H1 (cell line): ENCODE measurements around the gene CSF2RB. TPM values are rescaled to one million over a fixed set of nuclear protein-coding genes. Genes with fewer than 3 reads are reported as not detected.

Source experiments
- CTCF ChIA-PET: fragments of 300-600 bp; sonication (Branson Sonifier 250); formaldehyde crosslinking; loops from one replicate; lab custom pipeline; 2021; ENCODE audit not compliant: partially characterized antibody; lab: Charles Lee
- POLR2A ChIA-PET: fragments of 300-600 bp; sonication (Branson Sonifier 250); formaldehyde crosslinking; loops from one replicate; lab custom pipeline; 2021; ENCODE audit warnings: inconsistent platforms; ENCODE audit not compliant: partially characterized antibody; lab: Charles Lee
- DNase-seq, 2 experiments: peaks; one replicate each; pipeline versions ENCODE4 v3.0.0 to v3.0.0-alpha.2; 2010 to 2022; ENCODE audit warnings: low spot score in 2 of 2, low read depth in 1 of 2, mixed read lengths in 1 of 2
- FAIRE-seq: peaks from 2 replicates; lab custom pipeline; 2011; peaks lifted over from hg19 to GRCh38; lab: Jason Lieb, UNC
- H2AFZ ChIP-seq: 2 replicates; pipeline ENCODE4 v1.8.1; 2012; ENCODE audit warnings: low read length, inconsistent platforms
- H2AK5ac ChIP-seq: 2 replicates; pipeline ENCODE4 v1.6.1; 2013; ENCODE audit warnings: low read depth, low read length
- H2BK120ac ChIP-seq: replicated peaks from 2 replicates; pipeline ENCODE3; 2013; ENCODE audit warnings: low read depth, low read length, inconsistent platforms
- H2BK12ac ChIP-seq: 2 replicates; pipeline ENCODE4 v1.6.1; 2013; ENCODE audit warnings: low read depth, low read length
- H2BK15ac ChIP-seq: 2 replicates; pipeline ENCODE4 v1.6.1; 2013; ENCODE audit warnings: low read length
- H2BK20ac ChIP-seq: 2 replicates; pipeline ENCODE4 v1.6.1; 2013; ENCODE audit warnings: low read length
- H2BK5ac ChIP-seq: 2 replicates; pipeline ENCODE4 v1.6.1; 2013; ENCODE audit warnings: low read depth, low read length
- H3K14ac ChIP-seq: 2 replicates; pipeline ENCODE4 v1.6.1; 2013; ENCODE audit warnings: inconsistent platforms; ENCODE audit not compliant: insufficient read length
- H3K18ac ChIP-seq: 2 replicates; pipeline ENCODE4 v1.6.1; 2013; ENCODE audit warnings: low read length; ENCODE audit errors: extremely low read depth
- H3K23ac ChIP-seq: 2 replicates; pipeline ENCODE4 v1.6.1; 2013; ENCODE audit warnings: inconsistent platforms; ENCODE audit not compliant: insufficient read length
- H3K23me2 ChIP-seq: 2 replicates; pipeline ENCODE4 v1.6.1; 2013; ENCODE audit warnings: low read depth, low read length
- H3K27ac ChIP-seq: 2 replicates; pipeline ENCODE4 v1.6.1; 2011; ENCODE audit warnings: low read depth, low read length, inconsistent platforms
- H3K27me3 ChIP-seq, 4 experiments: replicated peaks in 1 of 4; 1 replicate in 1 of 4; 2 replicates in 3 of 4; pipeline versions ENCODE4 v1.6.1 to v1.8.1; 2011 to 2013; ENCODE audit warnings: low read length in 3 of 4, mild to moderate bottlenecking in 3 of 4, inconsistent platforms in 2 of 4, mixed read lengths in 2 of 4, moderate library complexity in 1 of 4; ENCODE audit not compliant: control insufficient read depth in 3 of 4, insufficient read depth in 3 of 4; ENCODE audit errors: extremely low read depth in 1 of 4
- H3K36me3 ChIP-seq, 4 experiments: 2 replicates each; pipeline versions ENCODE4 v1.6.1 to v1.8.1; 2011 to 2013; ENCODE audit warnings: mild to moderate bottlenecking in 4 of 4, low read length in 3 of 4, moderate library complexity in 2 of 4, control low read depth in 1 of 4, inconsistent platforms in 1 of 4; ENCODE audit not compliant: insufficient read depth in 4 of 4, control insufficient read depth in 2 of 4
- H3K4ac ChIP-seq: replicated peaks from 2 replicates; pipeline ENCODE3; 2013; ENCODE audit warnings: low read length, low read depth, mixed read lengths, inconsistent platforms; ENCODE audit not compliant: insufficient read length
- H3K4me1 ChIP-seq, 4 experiments: replicated peaks in 1 of 4; 1 replicate in 1 of 4; 2 replicates in 3 of 4; pipeline versions ENCODE4 v1.6.1 to v1.8.1; 2011 to 2013; ENCODE audit warnings: low read length in 3 of 4, inconsistent platforms in 2 of 4, mixed read lengths in 1 of 4; ENCODE audit not compliant: insufficient read depth in 4 of 4, control insufficient read depth in 3 of 4
- H3K4me2 ChIP-seq, 2 experiments: 2 replicates each; pipeline versions ENCODE4 v1.6.1 to v1.8.1; 2011 to 2013; ENCODE audit warnings: low read depth in 2 of 2, low read length in 2 of 2, control low read depth in 1 of 2, inconsistent platforms in 1 of 2, mild to moderate bottlenecking in 1 of 2; ENCODE audit not compliant: insufficient read depth in 1 of 2
- H3K4me3 ChIP-seq, 4 experiments: fragments of 200-600, 300-600 bp in 1 of 4; sonication (generic), shearing (Covaris generic), sonication (Bioruptor Twin) in 1 of 4; 2 replicates each; pipeline versions ENCODE4 v1.5.1 to v1.8.1; 2011 to 2016; ENCODE audit warnings: low read length in 4 of 4, low read depth in 3 of 4, control low read depth in 2 of 4, inconsistent platforms in 2 of 4, mild to moderate bottlenecking in 2 of 4, mixed read lengths in 1 of 4, moderate library complexity in 1 of 4; ENCODE audit not compliant: insufficient read depth in 2 of 4; ENCODE audit errors: extremely low read depth in 1 of 4
- H3K56ac ChIP-seq: replicated peaks from 2 replicates; pipeline ENCODE3; 2013; ENCODE audit warnings: low read depth, mild to moderate bottlenecking, mixed read lengths, low read length, inconsistent platforms; ENCODE audit not compliant: insufficient read length
- H3K79me1 ChIP-seq: 2 replicates; pipeline ENCODE4 v1.6.1; 2013; ENCODE audit warnings: low read depth, low read length, control low read depth
- H3K79me2 ChIP-seq, 2 experiments: 2 replicates each; pipeline versions ENCODE4 v1.6.1 to v1.8.1; 2012 to 2013; ENCODE audit warnings: low read length in 2 of 2, mild to moderate bottlenecking in 2 of 2, inconsistent platforms in 1 of 2; ENCODE audit not compliant: insufficient read depth in 2 of 2, control insufficient read depth in 1 of 2
- H3K9ac ChIP-seq, 4 experiments: replicated peaks in 1 of 4; 1 replicate in 1 of 4; 2 replicates in 3 of 4; pipeline versions ENCODE4 v1.6.1 to v1.8.1; 2011 to 2013; ENCODE audit warnings: low read depth in 3 of 4, low read length in 3 of 4, control low read depth in 2 of 4, mild to moderate bottlenecking in 2 of 4, moderate library complexity in 2 of 4, inconsistent platforms in 1 of 4; ENCODE audit errors: extremely low read depth in 1 of 4
- H3K9me3 ChIP-seq, 2 experiments: 2 replicates each; pipeline versions ENCODE4 v1.6.1 to v1.8.1; 2012 to 2013; ENCODE audit warnings: mild to moderate bottlenecking in 2 of 2, moderate library complexity in 2 of 2, control low read depth in 1 of 2, inconsistent platforms in 1 of 2, low read depth in 1 of 2, low read length in 1 of 2, mixed read lengths in 1 of 2; ENCODE audit not compliant: insufficient read depth in 2 of 2
- H4K20me1 ChIP-seq, 2 experiments: replicated peaks in 1 of 2; 2 replicates each; pipeline versions ENCODE3 to v1.8.1; 2011 to 2013; ENCODE audit warnings: inconsistent platforms in 2 of 2, low read length in 2 of 2, mild to moderate bottlenecking in 1 of 2; ENCODE audit not compliant: insufficient read depth in 2 of 2, control insufficient read depth in 1 of 2
- H4K5ac ChIP-seq: 2 replicates; pipeline ENCODE4 v1.6.1; 2013; ENCODE audit warnings: low read length, low read depth, mixed read lengths, inconsistent platforms; ENCODE audit not compliant: insufficient read length
- H4K8ac ChIP-seq: 2 replicates; pipeline ENCODE4 v1.8.0; 2013; ENCODE audit warnings: mild to moderate bottlenecking, moderate library complexity, low read length, inconsistent platforms; ENCODE audit not compliant: insufficient read depth; ENCODE audit errors: extremely low read depth
- H4K91ac ChIP-seq: replicated peaks from 2 replicates; pipeline ENCODE3; 2013; ENCODE audit warnings: low read length, mixed read lengths, inconsistent platforms; ENCODE audit not compliant: insufficient read length
- CEBPB ChIP-seq: IDR thresholded peaks from 2 replicates; pipeline ENCODE4 v1.6.1; 2012; ENCODE audit warnings: low read depth, low read length
- CREB1 ChIP-seq: IDR thresholded peaks from 2 replicates; pipeline ENCODE4 v1.6.1; 2012; ENCODE audit warnings: inconsistent platforms
- KDM1A ChIP-seq: fragments of 200-600, 300-600 bp; sonication (generic); IDR thresholded peaks from 2 replicates; pipeline ENCODE4 v1.7.1; 2016; ENCODE audit warnings: mild to moderate bottlenecking, low read length, borderline replicate concordance
- KDM4A ChIP-seq: IDR thresholded peaks from one replicate; pipeline ENCODE4 v1.7.1; 2012; ENCODE audit warnings: low read depth, mild to moderate bottlenecking, moderate library complexity, low read length, inconsistent platforms; ENCODE audit not compliant: severe bottlenecking
- RAD21 ChIP-seq, 2 experiments: IDR thresholded peaks in 1 of 2; conservative IDR thresholded peaks in 1 of 2; 2 replicates each; pipeline ENCODE4 v1.6.1; 2011; ENCODE audit warnings: low read depth in 2 of 2, low read length in 2 of 2, improper control_type of control experiment in 1 of 2, inconsistent platforms in 1 of 2, mild to moderate bottlenecking in 1 of 2, moderate library complexity in 1 of 2
- TAF1 ChIP-seq: IDR thresholded peaks from 2 replicates; pipeline ENCODE4 v1.6.1; 2011; ENCODE audit warnings: mild to moderate bottlenecking, low read depth, low read length
- YY1 ChIP-seq: IDR thresholded peaks from 2 replicates; pipeline ENCODE4 v1.6.1; 2011; ENCODE audit warnings: low read depth, mild to moderate bottlenecking, low read length
- WGBS, 2 experiments: shearing (Covaris generic) in 1 of 2; methylation state at CpG; one replicate each; pipeline versions ENCODE4 v1.1.6 to v1.1.7; 2013 to 2015; ENCODE audit warnings: low lambda C conversion rate in 2 of 2, mixed read lengths in 2 of 2, inconsistent platforms in 1 of 2, low coverage in 1 of 2, missing lambda C conversion rate in 1 of 2; ENCODE audit not compliant: insufficient replicate concordance in 2 of 2, insufficient coverage in 1 of 2, insufficient read length in 1 of 2; ENCODE audit errors: extremely low coverage in 1 of 2, missing lambda C conversion rate in 1 of 2; 5-methylcytosine and 5-hydroxymethylcytosine counted together
- polyA plus RNA-seq, 7 experiments: library from polyadenylated mRNA; depleted of rRNA in 3 of 7; stranded (reverse) in 5 of 7; unstranded in 2 of 7; fragments of >200 nt in 5 of 7; fragments of 200-250 nt in 2 of 7; gene quantifications; 1 replicate in 5 of 7; 2 replicates in 1 of 7; 4 replicates in 1 of 7; pipeline versions ENCODE4 v1.2.1 to v1.2.3, GENCODE V29; 2011 to 2013; ENCODE audit warnings: missing spikeins in 2 of 7, mixed read lengths in 2 of 7
- total RNA-seq: library from RNA; stranded (reverse); fragmentation: NEBNext Ultra II Directional; extraction: Animal tissue kit (Norgen Biotek cat#: 25700); gene quantifications from 2 replicates; pipeline ENCODE4 v1.2.1, GENCODE V29; 2021
- TF ChIP-seq, protein P1 (sequence below): IDR thresholded peaks from 2 replicates; pipeline ENCODE4 v1.6.1; 2012; ENCODE audit warnings: inconsistent platforms
- TF ChIP-seq, protein P2 (sequence below), 3 experiments: IDR thresholded peaks; 1 replicate in 2 of 3; 2 replicates in 1 of 3; pipeline versions ENCODE4 v1.5.1 to v1.6.1; 2011; ENCODE audit warnings: low read length in 3 of 3, mild to moderate bottlenecking in 3 of 3, inconsistent platforms in 2 of 3, low read depth in 1 of 3, moderate library complexity in 1 of 3; ENCODE audit not compliant: insufficient read depth in 1 of 3; ENCODE audit errors: control extremely low read depth in 1 of 3

Gene CSF2RB
- total and polyA plus RNA-seq, 2 of the 8 experiments (the other 6 are each of a cell fraction or from before 2014, with no cell fraction given): not detected

DNA sequence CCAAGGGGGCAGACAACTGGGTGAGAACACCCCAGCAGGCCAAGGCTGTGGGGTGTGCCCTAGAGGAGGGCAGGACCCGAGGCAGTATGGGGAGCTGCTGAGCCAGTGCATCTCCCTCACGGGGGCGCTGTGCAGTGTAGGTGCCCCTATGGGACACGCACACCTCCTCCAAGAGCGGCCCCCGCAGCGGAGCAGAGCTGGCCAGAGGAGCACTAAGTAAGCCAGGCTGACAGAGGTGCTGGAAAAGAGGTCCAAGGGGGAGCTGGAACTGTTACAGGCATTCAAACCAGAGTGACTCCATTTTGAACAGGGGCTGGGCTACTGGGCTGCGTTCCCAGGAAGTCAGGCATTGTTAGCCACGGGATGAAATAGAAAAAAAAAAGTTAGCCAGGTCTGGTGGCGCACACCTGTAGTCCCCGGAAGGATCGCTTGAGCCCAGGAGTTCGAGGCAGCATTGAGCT, 64.0 kb downstream of the CSF2RB start:
- Histone ChIP-seq H3K9me3 (no peaks in the 10 kb centered on the region), H3K79me1 (no peaks in the 10 kb centered on the region), H4K20me1 (no peaks in the 10 kb centered on the region), H3K4me3 (peak overlapping the region in 3 of 4 experiments; percentile 29 to 65 (median 33); a peak in 5 of 8 replicates), H3K36me3 (no peaks in the 10 kb centered on the region), H3K56ac (no peak overlapping the region), H2BK12ac (peak overlapping the region; percentile 88; the same call in 1 of the 2 replicates), H4K5ac (no peak overlapping the region), H3K27ac (no peak overlapping the region), H3K79me2 (no peaks in the 10 kb centered on the region), H3K9ac (no peak overlapping the region), H3K23ac (no peak overlapping the region), H3K4me2 (peak overlapping the region; percentile 6 to 61; a peak in 3 of 4 replicates), H4K8ac (peak overlapping the region; percentile 42), H3K18ac (no peak overlapping the region), H3K14ac (no peak overlapping the region), H3K4ac (no peak overlapping the region), H2AK5ac (no peak overlapping the region), H3K4me1 (no peaks in the 10 kb centered on the region; a peak in 1 of 7 replicates), H2BK20ac (no peak overlapping the region), H4K91ac (no peak overlapping the region), H2AFZ (peak overlapping the region; percentile 52; the same call in 1 of the 2 replicates), H2BK120ac (no peak overlapping the region), H2BK5ac (no peak overlapping the region), H3K23me2 (no peaks in the 10 kb centered on the region), H3K27me3 (no peaks in the 10 kb centered on the region; a peak in 1 of 7 replicates), H2BK15ac (peak overlapping the region; percentile 99; the same call in 1 of the 2 replicates)
- CTCF ChIA-PET: interaction anchor here (0.5 to 11.4 kb wide), 75 partner anchors 9 to 487 kb away, joined by 3 to 96 read pairs (median 4); partner anchors contain the start of genes IFT27, KCTD17, MPST and NCF4
- DNase-seq (peak; percentile 57 to 90), FAIRE-seq (no peak)
- POLR2A ChIA-PET: interaction anchor here (0.6 to 1.1 kb wide), 7 partner anchors 14 to 128 kb away, joined by 3 to 4 read pairs (median 3); partner anchors contain the start of gene TST
- 27% methylated on average over 13 of the region's 13 CpGs; no CpG with 5 or more reads in 1 of the 2 experiments for WGBS, 2 experiments
- TF ChIP-seq YY1 (peak; percentile 60; the same call in 1 of the 2 replicates), CEBPB (no peak), KDM4A (peak; percentile 33), RAD21 (IDR thresholded peaks at IDR 0.05 in 1 of 2, conservative IDR thresholded peaks at IDR 0.05 in 1 of 2; ENCODE audit: low read depth in 2 of 2, low read length in 2 of 2) (peak; percentile 47 to 62), TAF1 (peak; percentile 29; the same call in 1 of the 2 replicates), KDM1A (peak; percentile 70; the same call in 1 of the 2 replicates), CREB1 (0 out of 2 replicates have a peak, but pooled peaks have one; percentile 30)
- TF ChIP-seq, protein P1, sequence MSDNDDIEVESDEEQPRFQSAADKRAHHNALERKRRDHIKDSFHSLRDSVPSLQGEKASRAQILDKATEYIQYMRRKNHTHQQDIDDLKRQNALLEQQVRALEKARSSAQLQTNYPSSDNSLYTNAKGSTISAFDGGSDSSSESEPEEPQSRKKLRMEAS: peak; percentile 65; the same call in 1 of the 2 replicates
- TF ChIP-seq, protein P2, sequence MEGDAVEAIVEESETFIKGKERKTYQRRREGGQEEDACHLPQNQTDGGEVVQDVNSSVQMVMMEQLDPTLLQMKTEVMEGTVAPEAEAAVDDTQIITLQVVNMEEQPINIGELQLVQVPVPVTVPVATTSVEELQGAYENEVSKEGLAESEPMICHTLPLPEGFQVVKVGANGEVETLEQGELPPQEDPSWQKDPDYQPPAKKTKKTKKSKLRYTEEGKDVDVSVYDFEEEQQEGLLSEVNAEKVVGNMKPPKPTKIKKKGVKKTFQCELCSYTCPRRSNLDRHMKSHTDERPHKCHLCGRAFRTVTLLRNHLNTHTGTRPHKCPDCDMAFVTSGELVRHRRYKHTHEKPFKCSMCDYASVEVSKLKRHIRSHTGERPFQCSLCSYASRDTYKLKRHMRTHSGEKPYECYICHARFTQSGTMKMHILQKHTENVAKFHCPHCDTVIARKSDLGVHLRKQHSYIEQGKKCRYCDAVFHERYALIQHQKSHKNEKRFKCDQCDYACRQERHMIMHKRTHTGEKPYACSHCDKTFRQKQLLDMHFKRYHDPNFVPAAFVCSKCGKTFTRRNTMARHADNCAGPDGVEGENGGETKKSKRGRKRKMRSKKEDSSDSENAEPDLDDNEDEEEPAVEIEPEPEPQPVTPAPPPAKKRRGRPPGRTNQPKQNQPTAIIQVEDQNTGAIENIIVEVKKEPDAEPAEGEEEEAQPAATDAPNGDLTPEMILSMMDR (IDR thresholded peaks at IDR 0.05; ENCODE audit: control extremely low read depth in 1 of 3, insufficient read depth in 1 of 3, low read depth in 1 of 3, low read length in 3 of 3): peak; percentile 90 to 92 (median 92)
